ENCODE measurements around the gene C9. TPM values are rescaled to one million over a fixed set of nuclear protein-coding genes. Genes with fewer than 3 reads are reported as not detected.

The C9 gene
- total RNA-seq, 1 donor from 2014 or later: not detected

GRCh38 chr5:39399135-39400036, 35.1 kb upstream of the C9 start:
- H3K9me3 Mint-ChIP-seq (ENCODE audit: unreplicated experiment): no peaks in the 10 kb centered on the region
- H3K36me3 Mint-ChIP-seq (ENCODE audit: low read depth, unreplicated experiment): peaks cover 5% of the 10 kb centered on the region
- no peaks in the 10 kb centered on the region for H3K27me3 Mint-ChIP-seq (ENCODE audit: unreplicated experiment)
- no peak overlapping the region for H3K4me3 Mint-ChIP-seq (ENCODE audit: unreplicated experiment)
- no peak for TF ChIP-seq CTCF (IDR thresholded peaks at IDR 0.05; ENCODE audit: unreplicated experiment)
- peaks cover 4% of the 10 kb centered on the region for H3K4me1 Mint-ChIP-seq (ENCODE audit: unreplicated experiment)
- DNase-seq (ENCODE audit: low spot score): no peak
- H3K27ac Mint-ChIP-seq (ENCODE audit: unreplicated experiment): no peak overlapping the region

GRCh38 chr5:39396843-39397242, 32.5 kb upstream of the C9 start:
- H3K9me3 Mint-ChIP-seq (ENCODE audit: unreplicated experiment): no peaks in the 10 kb centered on the region
- H3K27me3 Mint-ChIP-seq (ENCODE audit: unreplicated experiment): no peaks in the 10 kb centered on the region
- no peak for TF ChIP-seq CTCF (IDR thresholded peaks at IDR 0.05; ENCODE audit: unreplicated experiment)
- peaks cover 10% of the 10 kb centered on the region for H3K36me3 Mint-ChIP-seq (ENCODE audit: low read depth, unreplicated experiment)
- H3K4me1 Mint-ChIP-seq (ENCODE audit: unreplicated experiment): peaks cover 4% of the 10 kb centered on the region
- H3K4me3 Mint-ChIP-seq (ENCODE audit: unreplicated experiment): no peak overlapping the region
- H3K27ac Mint-ChIP-seq (ENCODE audit: unreplicated experiment): no peak overlapping the region
- DNase-seq (ENCODE audit: low spot score): no peak

GRCh38 chr5:39395521-39395920, 31.2 kb upstream of the C9 start:
- peaks cover 4% of the 10 kb centered on the region for H3K4me1 Mint-ChIP-seq (ENCODE audit: unreplicated experiment)
- no peak overlapping the region for H3K27ac Mint-ChIP-seq (ENCODE audit: unreplicated experiment)
- H3K9me3 Mint-ChIP-seq (ENCODE audit: unreplicated experiment): no peaks in the 10 kb centered on the region
- H3K36me3 Mint-ChIP-seq (ENCODE audit: low read depth, unreplicated experiment): peaks cover 16% of the 10 kb centered on the region
- no peaks in the 10 kb centered on the region for H3K27me3 Mint-ChIP-seq (ENCODE audit: unreplicated experiment)
- DNase-seq (ENCODE audit: low spot score): no peak
- no peak overlapping the region for H3K4me3 Mint-ChIP-seq (ENCODE audit: unreplicated experiment)
- no peak for TF ChIP-seq CTCF (IDR thresholded peaks at IDR 0.05; ENCODE audit: unreplicated experiment)

- H3K4me3 Mint-ChIP-seq (ENCODE audit: unreplicated experiment): no peak overlapping the region
- no peak for DNase-seq (ENCODE audit: low spot score)
- H3K4me1 Mint-ChIP-seq (ENCODE audit: unreplicated experiment): peaks cover 4% of the 10 kb centered on the region
- TF ChIP-seq CTCF (IDR thresholded peaks at IDR 0.05; ENCODE audit: unreplicated experiment): no peak
- H3K9me3 Mint-ChIP-seq (ENCODE audit: unreplicated experiment): no peaks in the 10 kb centered on the region
- no peak overlapping the region for H3K27ac Mint-ChIP-seq (ENCODE audit: unreplicated experiment)
- H3K36me3 Mint-ChIP-seq (ENCODE audit: low read depth, unreplicated experiment): peaks cover 16% of the 10 kb centered on the region
- no peaks in the 10 kb centered on the region for H3K27me3 Mint-ChIP-seq (ENCODE audit: unreplicated experiment)
These were observed 30.7 kb upstream of the C9 start for GRCh38 chr5:39394946-39395345.

GRCh38 chr5:39390945-39391344, 26.6 kb upstream of the C9 start:
- Mint-ChIP-seq H3K9me3 (ENCODE audit: unreplicated experiment) (no peaks in the 10 kb centered on the region), H3K27me3 (ENCODE audit: unreplicated experiment) (no peaks in the 10 kb centered on the region), H3K4me3 (ENCODE audit: unreplicated experiment) (no peak overlapping the region), H3K4me1 (ENCODE audit: unreplicated experiment) (no peaks in the 10 kb centered on the region), H3K27ac (ENCODE audit: unreplicated experiment) (no peak overlapping the region), H3K36me3 (ENCODE audit: low read depth, unreplicated experiment) (peaks cover 20% of the 10 kb centered on the region)
- no peak for DNase-seq (ENCODE audit: low spot score)
- no peak for TF ChIP-seq CTCF (IDR thresholded peaks at IDR 0.05; ENCODE audit: unreplicated experiment)

All from endothelial cell (in vitro differentiated cells).